GM20431 (cell line): Measurements from ENCODE around the gene COA3.

Source experiments
- in situ Hi-C: fragments of 300-500 bp; cut with MseI, MboI; formaldehyde crosslinking; loops from one replicate; pipeline ENCODE4 v1.15.0; 2020; ENCODE audit warnings: low sequenced_read_pairs; ENCODE audit not compliant: unreplicated experiment

COA3 gene

GRCh38 chr17:42819939-42820535 lies 21.5 kb upstream of the COA3 start:
- in situ Hi-C loops: no loop called here

DNA sequence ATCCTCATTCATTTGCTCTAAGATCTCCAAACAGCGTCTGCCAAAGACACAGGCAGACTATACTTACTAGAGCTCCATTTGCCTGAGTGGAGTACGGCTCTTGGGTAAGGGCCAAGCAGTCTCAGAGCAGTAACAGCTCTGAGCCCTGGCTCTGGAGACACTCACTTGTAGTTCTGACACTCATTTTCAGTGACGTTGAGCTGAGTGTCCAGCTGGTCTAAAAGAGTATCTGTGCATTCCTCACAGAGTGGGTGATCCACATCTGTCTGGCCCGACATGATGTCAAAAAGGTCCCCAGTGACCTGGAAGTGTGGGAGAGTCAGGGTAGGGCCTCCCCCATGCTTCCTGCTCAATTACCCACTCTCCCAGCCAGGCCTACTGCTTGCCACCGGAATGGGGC lies 19.9 kb upstream of the COA3 start:
- in situ Hi-C loops: no loop called here

DNA sequence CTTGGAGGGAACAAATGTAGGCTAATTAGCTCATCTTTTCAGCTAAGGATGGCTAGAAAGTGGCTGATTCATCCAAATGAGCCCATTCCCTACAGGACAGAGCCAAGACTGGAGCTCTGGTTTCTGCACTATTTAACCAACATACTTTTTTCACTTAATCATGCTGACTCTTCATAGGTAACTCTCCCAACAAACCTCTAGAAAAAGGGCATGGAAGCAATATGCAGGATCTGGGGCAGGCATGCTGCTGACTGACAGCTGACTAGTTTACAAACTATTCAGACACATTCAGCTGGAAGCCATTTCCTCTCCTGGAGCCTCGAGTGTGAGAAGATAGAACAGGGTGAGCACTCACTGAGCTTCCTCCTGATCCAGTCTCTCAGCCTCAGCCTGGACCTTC lies 19.4 kb upstream of the COA3 start:
- in situ Hi-C loops: no loop called here

- in situ Hi-C loops: no loop called here
Measured at GRCh38 chr17:42814633-42815399, 16.3 kb upstream of the COA3 start.

DNA sequence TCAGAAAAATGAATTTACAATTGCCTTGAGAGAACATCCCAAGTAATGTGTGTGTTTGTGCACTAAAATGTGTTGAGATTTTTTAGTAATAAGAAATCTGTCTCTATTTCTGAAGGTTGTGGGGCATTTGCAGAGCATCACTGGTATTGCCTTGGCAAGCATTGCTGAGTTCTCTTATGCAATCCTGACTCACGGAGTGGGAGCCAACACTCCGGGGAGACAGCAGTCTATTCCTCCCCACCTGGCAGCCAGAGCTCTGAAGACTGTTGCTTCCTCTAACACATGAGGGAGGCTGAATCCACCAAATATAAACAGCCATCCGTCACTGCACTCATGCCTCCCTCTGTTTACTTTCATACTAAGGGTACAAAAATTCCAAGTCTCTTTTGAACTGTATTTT lies 10.7 kb upstream of the COA3 start:
- in situ Hi-C loops: no loop called here

GRCh38 chr17:42806249-42806648 lies 7.7 kb upstream of the COA3 start:
- in situ Hi-C loops: no loop called here

GRCh38 chr17:42804918-42805367 lies 6.4 kb upstream of the COA3 start:
- in situ Hi-C loops: no loop called here

DNA sequence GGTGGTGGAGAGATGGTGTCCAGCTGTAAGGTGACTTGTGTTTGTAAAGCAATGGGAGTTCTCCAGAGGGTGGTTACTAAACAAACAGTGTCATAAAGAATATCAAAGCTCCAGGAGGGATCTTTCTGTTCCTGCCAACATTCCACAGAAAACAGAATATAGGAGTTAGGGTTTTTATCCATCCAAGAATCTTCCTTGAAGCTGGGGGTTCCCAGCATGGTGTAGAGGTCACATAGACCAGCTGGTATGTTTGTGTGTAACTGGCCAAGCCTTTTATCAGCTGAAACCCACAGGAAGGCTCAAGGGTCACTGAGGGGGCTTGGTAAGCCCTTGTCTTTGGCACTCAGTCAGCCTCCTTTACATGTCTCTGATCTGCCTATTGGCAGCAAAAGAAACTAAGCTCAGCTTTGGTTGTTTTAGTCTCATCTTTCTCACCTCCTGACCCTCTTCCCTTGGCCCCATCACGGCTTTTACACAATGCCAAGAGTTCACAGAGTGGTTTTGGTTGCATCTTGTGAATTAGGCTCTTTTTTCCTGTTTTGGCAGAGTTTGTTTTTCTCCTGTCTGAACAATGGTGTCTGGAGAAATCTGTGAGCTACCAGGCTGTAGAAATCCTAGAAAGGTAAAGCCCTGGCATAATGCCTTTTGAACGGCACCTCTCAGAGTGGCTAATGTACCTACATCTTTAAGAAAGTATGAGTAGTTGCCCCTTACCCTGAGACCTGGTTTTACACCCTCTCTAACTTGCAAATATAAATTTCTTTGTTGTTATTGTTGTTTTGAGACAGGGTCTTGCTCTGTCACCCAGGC lies 4.8 kb upstream of the COA3 start:
- in situ Hi-C loops: no loop called here

DNA sequence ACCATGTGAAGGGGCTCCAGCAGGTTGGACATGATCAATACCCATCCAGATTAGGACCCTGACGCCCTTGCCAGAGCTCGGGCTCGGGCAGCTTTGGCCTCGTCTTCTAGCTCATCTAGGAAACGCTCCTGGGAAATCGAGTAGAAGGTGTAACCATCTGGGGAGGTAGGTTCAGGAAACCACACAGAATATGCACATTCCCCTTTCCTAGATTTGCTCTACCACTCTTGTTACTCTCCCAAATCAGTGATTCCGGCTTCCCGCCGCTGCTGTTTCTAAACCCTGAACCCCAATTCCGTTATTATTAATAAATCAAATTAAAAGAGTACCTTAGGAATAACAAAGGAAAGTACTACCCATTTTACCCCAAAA lies 507 bp downstream of the COA3 start:
- in situ Hi-C loops: no loop called here

GRCh38 chr17:42797067-42798007 lies 1.2 kb downstream of the COA3 start:
- in situ Hi-C loops: no loop called here

DNA sequence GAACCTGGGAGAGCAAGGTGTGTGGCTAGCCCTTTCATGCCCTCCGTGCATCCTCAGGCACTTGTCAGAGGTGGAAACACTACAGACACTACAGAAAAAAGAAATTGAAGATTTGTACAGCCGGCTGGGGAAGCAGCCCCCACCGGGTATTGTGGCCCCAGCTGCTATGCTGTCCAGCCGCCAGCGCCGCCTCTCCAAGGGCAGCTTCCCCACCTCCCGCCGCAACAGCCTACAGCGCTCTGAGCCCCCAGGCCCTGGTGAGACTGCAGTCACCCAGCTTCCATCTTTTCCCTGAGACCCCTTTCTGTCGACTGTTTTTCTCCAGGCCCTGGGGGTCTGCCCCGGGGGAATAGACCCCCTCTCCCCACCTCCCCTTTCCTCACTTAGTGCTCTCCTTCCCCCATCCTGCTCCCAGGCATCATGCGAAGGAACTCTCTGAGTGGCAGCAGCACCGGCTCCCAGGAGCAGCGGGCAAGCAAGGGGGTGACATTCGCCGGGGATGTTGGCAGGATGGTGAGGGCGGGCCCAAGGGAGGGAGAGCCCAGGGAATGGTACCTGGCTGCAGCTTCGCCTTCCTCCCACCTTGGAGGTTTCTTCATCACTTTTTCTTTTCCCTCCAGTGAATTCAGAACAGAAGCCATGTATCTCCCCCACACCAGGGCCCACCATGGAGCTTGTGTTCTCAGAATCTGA lies 2.3 kb downstream of the COA3 start:
- in situ Hi-C loops: no loop called here

DNA sequence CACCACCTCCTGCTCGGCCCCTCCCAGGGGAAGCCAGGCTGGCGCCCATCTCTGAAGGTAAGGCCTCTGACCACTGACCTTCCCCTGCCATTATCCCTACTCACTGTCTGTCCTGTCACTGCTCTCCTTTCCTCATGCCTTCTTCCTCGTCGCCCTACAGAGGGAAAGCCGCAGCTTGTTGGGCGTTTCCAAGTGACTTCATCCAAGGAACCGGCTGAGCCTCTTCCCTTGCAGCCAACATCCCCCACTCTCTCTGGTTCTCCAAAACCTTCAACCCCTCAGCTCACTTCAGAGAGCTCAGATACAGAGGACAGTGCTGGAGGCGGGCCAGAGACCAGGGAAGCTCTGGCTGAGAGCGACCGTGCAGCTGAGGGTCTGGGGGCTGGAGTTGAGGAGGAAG lies 3.0 kb downstream of the COA3 start:
- in situ Hi-C loops: no loop called here

DNA sequence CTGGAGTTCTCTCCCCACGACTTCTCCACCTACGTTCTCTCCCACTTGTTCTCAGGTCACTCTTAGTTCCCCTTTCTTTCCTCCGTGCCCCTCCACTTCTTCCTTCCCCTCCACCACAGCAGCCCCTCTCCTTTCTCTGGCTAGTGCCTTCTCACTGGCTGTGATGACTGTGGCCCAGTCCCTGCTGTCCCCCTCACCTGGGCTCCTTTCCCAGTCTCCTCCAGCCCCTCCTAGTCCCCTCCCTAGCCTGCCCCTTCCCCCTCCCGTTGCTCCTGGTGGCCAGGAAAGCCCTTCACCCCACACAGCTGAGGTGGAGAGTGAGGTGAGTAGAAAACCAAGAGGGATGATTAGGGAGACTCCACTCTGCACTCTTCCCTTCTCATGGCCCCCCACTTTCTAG lies 3.4 kb downstream of the COA3 start:
- in situ Hi-C loops: no loop called here

- in situ Hi-C loops: no loop called here
Measured at GRCh38 chr17:42792545-42792944, 6.0 kb downstream of the COA3 start.

- in situ Hi-C loops: no loop called here
Measured at GRCh38 chr17:42791948-42792347, 6.6 kb downstream of the COA3 start.

GRCh38 chr17:42787266-42787665 lies 11.2 kb downstream of the COA3 start:
- in situ Hi-C loops: no loop called here

GRCh38 chr17:42784811-42785592 lies 13.5 kb downstream of the COA3 start:
- in situ Hi-C loops: no loop called here

- in situ Hi-C loops: no loop called here
Measured at GRCh38 chr17:42784409-42784808, 14.1 kb downstream of the COA3 start.

- in situ Hi-C loops: no loop called here
Measured at GRCh38 chr17:42783791-42784138, 14.7 kb downstream of the COA3 start.
